Nephron progenitor cell (in vitro differentiated cells): ENCODE data around the gene THSD1.

Source experiments
- DNase-seq: peaks from one replicate; pipeline ENCODE4 v3.0.0; 2021
- H3K27ac Mint-ChIP-seq: 2 replicates; pipeline ENCODE4 v1.8.0; 2021; ENCODE audit warnings: mild to moderate bottlenecking, moderate library complexity, mixed read lengths
- H3K27me3 Mint-ChIP-seq: 2 replicates; pipeline ENCODE4 v1.8.0; 2021; ENCODE audit warnings: mild to moderate bottlenecking, low read depth, mixed read lengths; ENCODE audit not compliant: poor library complexity
- H3K36me3 Mint-ChIP-seq: 2 replicates; pipeline ENCODE4 v1.8.0; 2021; ENCODE audit warnings: low read depth, mixed read lengths
- H3K4me1 Mint-ChIP-seq: 2 replicates; pipeline ENCODE4 v1.8.0; 2021; ENCODE audit warnings: mixed read lengths
- H3K4me3 Mint-ChIP-seq: 2 replicates; pipeline ENCODE4 v1.8.0; 2021; ENCODE audit warnings: mild to moderate bottlenecking, moderate library complexity, mixed read lengths
- H3K9me3 Mint-ChIP-seq: 2 replicates; pipeline ENCODE4 v1.8.0; 2021; ENCODE audit warnings: mild to moderate bottlenecking, moderate library complexity, mixed read lengths
- TF ChIP-seq, protein P1 (sequence below): fragments of 200-600 bp; sonication (generic); IDR thresholded peaks from 2 replicates; pipeline ENCODE4 v1.5.0; 2021; ENCODE audit warnings: antibody characterized with exemption

Gene THSD1

DNA sequence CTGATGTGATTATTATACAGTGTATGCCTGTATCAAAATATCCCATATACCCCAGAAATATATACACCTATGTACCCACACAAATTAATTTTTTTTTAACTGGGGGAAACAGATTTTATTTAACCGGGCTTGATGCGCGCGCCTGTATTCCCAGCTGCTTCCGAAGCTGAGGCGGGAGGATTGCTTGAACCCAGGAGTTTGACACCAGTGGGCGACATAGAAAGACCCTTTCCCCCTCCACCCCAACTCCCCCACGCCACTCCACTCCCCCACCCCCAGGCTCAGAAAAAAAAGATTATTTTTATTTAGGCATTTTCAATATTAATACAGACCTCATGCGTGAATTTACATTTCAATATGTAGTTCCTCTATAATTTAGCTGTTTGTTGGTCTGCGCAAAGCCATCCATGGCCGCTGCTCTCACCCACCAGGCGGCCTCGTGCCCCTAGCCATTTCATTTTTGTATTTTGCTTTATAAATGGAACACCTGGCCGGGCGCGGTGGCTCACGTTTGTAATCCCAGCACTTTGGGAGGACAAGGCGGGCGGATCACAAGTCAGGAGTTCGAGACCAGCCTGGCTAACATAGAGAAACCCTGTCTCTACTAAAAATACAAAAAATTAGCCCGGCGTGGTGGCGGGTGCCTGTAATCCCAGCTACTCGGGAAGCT is 45.3 kb upstream of the THSD1 start:
- Mint-ChIP-seq H3K9me3 (no peaks in the 10 kb centered on the region), H3K36me3 (peaks cover 6% of the 10 kb centered on the region), H3K4me1 (peaks cover 50% of the 10 kb centered on the region), H3K4me3 (peak overlapping the region; percentile 80), H3K27ac (no peak overlapping the region), H3K27me3 (peaks cover 8% of the 10 kb centered on the region)
- TF ChIP-seq, protein P1, sequence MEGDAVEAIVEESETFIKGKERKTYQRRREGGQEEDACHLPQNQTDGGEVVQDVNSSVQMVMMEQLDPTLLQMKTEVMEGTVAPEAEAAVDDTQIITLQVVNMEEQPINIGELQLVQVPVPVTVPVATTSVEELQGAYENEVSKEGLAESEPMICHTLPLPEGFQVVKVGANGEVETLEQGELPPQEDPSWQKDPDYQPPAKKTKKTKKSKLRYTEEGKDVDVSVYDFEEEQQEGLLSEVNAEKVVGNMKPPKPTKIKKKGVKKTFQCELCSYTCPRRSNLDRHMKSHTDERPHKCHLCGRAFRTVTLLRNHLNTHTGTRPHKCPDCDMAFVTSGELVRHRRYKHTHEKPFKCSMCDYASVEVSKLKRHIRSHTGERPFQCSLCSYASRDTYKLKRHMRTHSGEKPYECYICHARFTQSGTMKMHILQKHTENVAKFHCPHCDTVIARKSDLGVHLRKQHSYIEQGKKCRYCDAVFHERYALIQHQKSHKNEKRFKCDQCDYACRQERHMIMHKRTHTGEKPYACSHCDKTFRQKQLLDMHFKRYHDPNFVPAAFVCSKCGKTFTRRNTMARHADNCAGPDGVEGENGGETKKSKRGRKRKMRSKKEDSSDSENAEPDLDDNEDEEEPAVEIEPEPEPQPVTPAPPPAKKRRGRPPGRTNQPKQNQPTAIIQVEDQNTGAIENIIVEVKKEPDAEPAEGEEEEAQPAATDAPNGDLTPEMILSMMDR: no peak
- DNase-seq: no peak

DNA sequence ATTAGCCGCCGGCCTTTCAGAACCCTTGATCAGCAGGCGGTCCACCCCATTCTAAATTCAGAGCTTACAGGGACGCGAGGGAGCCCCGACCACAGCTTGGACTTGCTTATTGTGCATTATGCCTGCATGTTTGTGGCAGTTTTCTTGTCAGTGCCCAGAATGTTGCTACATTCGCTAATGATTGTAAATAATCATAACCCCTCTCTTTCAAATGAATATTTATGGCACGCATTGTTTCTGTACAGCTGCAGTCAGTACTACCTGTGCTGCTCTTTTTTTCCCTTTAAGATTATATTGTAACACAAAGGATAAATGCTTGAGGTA is 44.8 kb upstream of the THSD1 start:
- Mint-ChIP-seq H3K9me3 (no peaks in the 10 kb centered on the region), H3K36me3 (peaks cover 6% of the 10 kb centered on the region), H3K27ac (no peak overlapping the region), H3K4me3 (peak overlapping the region; percentile 80), H3K4me1 (peaks cover 45% of the 10 kb centered on the region), H3K27me3 (peaks cover 8% of the 10 kb centered on the region)
- TF ChIP-seq, protein P1: peak; percentile 13
- no peak for DNase-seq

DNA sequence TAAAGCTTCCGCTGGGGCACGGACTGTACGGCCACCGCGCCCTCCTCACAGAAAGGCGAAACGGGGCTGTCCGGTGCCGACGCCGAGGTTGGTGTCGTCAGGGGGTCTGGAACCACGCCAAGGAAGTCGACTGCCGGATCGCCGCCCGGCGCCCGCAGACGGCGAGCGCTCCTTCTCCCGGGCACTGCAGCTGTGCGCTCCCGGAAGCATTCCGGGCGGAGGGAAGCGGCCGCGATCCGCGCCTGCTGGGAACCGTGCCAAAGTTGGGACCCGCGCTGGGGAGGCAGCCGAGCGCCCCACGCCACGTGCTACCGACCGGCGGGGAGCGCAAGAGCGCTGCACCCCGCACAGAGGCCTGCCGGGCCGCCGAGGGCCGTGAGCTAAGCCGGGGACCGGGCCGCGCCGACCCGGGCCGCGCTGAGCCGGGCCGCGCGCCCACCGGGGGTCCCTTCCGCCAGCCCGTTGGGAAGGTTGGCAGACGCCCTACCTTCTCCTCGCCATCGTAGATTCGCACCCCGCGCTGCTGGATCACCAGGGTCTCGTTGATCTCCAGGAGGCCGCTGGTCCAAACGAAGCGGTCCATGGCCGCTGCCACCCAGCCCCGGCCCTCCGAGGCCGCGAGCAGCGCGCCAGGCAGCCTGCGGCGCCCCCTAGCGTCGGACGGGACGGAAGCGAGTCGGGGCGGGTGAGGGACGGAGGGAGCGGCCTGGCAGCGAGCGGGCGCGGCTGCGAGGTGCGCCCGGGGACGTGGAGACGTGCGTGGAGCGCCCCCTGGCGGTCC is 44.2 kb upstream of the THSD1 start, which contains the start of gene VPS36:
VPS36 (minus strand) TSS at position 623 of the 781 bp plus-strand sequence; CDS start at position 583, 40 bp downstream.
- TF ChIP-seq, protein P1: peak; percentile 100
- H3K9me3 Mint-ChIP-seq: no peaks in the 10 kb centered on the region
- H3K36me3 Mint-ChIP-seq: peaks cover 11% of the 10 kb centered on the region
- DNase-seq: peak; percentile 98
- peaks cover 45% of the 10 kb centered on the region for H3K4me1 Mint-ChIP-seq
- H3K27ac Mint-ChIP-seq: peak within 1 kb of the TSS; percentile 80
- H3K4me3 Mint-ChIP-seq: peak within 1 kb of the TSS; percentile 94
- H3K27me3 Mint-ChIP-seq: peaks cover 5% of the 10 kb centered on the region

- Mint-ChIP-seq H3K27me3 (no peaks in the 10 kb centered on the region), H3K27ac (peak overlapping the region; percentile 55), H3K9me3 (no peaks in the 10 kb centered on the region), H3K36me3 (peaks cover 18% of the 10 kb centered on the region), H3K4me3 (peak overlapping the region; percentile 94), H3K4me1 (peaks cover 39% of the 10 kb centered on the region)
- TF ChIP-seq, protein P1: no peak
- no peak for DNase-seq
Observed at GRCh38 chr13:52449331-52450011, 43.5 kb upstream of the THSD1 start.

GRCh38 chr13:52447815-52448552 is 42.0 kb upstream of the THSD1 start:
- H3K27ac Mint-ChIP-seq: no peak overlapping the region
- peaks cover 26% of the 10 kb centered on the region for H3K36me3 Mint-ChIP-seq
- no peaks in the 10 kb centered on the region for H3K9me3 Mint-ChIP-seq
- H3K4me1 Mint-ChIP-seq: peaks cover 24% of the 10 kb centered on the region
- no peaks in the 10 kb centered on the region for H3K27me3 Mint-ChIP-seq
- no peak overlapping the region for H3K4me3 Mint-ChIP-seq
- TF ChIP-seq, protein P1: no peak
- DNase-seq: no peak
